ENCODE results near the gene MMAB.

MMAB gene

DNA sequence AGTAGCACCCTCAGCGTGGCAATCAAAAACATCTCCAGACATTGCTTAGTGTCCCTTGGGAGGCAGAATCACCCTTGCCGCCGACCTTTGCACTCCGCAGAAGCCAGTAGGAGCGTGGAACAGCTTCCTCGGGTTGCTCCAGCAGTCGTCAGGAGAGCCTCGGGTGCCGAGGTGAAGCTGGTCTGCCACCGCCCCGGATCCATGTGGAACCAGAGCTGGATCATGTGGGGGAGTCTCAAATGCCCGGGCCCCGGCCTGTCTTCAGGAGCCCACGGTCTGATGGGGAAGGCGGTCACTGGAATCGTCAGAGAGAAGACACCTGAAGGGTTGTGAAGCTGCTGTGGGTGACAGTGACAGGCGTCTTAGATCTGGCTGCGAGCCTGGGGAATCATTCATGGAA is 14.6 kb upstream of the MMAB start:
- ChIA-PET CTCF (no interaction called here), POLR2A (interaction anchor here (1.0 kb wide), 1 partner anchor 14 kb away, joined by 4 read pairs; no protein-coding TSS in a partner anchor)
- DNase-seq (ENCODE audit: extremely low spot score) = no peak
- no peak for TF ChIP-seq FOXM1 (IDR thresholded peaks at IDR 0.05; ENCODE audit: borderline replicate concordance)

DNA sequence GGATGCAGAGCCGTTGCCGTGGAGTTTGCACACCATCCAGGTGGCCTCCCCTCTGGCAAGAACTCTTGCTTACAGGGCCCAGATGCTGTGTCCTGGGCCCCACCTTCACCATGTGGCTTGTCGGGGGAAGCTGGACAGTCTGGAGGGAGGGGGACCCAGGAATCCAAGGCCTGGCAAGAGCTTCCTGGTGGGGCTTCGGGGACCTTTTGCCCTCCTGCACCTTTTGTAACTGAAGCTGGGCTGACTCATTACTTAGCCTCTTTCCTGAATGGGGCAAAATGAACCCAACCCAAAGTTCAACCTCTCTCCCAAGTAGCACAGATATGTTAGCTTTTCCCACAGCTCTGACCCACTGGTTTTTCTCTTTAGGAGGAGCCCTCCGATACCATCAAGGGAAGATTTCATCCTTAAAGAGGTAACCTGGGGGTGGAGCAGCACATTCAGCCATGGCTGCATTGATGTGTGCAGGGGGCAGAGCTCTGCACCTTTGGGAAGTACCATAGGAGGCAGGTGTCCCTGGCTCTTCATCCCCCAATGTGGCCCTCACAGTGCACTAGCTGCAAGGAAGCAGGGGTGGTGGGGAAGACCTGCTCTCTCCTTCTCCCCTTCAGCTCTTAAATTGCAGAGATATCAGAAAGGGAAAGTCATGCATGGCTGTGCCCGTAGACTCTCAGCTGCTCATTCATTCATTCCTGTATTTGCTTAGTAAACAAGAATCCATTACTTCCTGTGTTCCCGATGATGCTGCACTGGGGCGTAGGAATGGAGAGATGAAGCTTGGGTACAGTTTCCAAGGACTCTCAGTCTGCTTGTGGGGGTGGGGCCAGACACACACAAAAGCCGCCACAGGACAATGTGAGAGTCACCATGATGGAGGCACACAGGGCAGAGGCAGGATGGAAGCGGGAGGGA is 13.3 kb upstream of the MMAB start:
- ChIA-PET CTCF (interaction anchor here (0.8 to 1.1 kb wide), 2 partner anchors 11 to 188 kb away, joined by 4 to 6 read pairs; no protein-coding TSS in a partner anchor), POLR2A (interaction anchor here (1.1 to 1.4 kb wide), 2 partner anchors 13 to 14 kb away, joined by 3 to 4 read pairs; partner anchors contain the start of genes MMAB and MVK)
- TF ChIP-seq, protein P1, sequence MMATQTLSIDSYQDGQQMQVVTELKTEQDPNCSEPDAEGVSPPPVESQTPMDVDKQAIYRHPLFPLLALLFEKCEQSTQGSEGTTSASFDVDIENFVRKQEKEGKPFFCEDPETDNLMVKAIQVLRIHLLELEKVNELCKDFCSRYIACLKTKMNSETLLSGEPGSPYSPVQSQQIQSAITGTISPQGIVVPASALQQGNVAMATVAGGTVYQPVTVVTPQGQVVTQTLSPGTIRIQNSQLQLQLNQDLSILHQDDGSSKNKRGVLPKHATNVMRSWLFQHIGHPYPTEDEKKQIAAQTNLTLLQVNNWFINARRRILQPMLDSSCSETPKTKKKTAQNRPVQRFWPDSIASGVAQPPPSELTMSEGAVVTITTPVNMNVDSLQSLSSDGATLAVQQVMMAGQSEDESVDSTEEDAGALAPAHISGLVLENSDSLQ (IDR thresholded peaks at IDR 0.05) = no peak
- DNase-seq (ENCODE audit: extremely low spot score) = no peak

DNA sequence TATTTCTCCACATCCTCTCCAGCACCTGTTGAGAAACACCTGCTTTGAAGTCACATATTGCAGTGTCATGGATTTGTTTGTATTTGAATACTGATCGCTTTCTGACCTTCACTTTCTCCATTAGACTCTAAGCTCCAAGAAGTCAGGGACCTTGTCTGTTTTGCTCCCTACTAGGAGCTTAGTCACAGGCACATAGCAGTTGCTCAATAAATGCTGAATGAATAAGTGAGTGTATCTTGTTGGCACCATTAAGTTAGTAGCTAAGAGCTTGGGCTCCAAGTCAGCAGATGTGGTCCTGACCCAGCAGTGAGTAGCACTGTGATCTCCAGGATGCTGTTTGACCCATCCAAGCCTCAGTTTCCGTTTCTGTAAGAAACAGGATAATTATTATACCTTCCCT is 10.4 kb upstream of the MMAB start:
- TF ChIP-seq L3MBTL2 (conservative IDR thresholded peaks at IDR 0.05) (no peak), LEF1 (IDR thresholded peaks at IDR 0.05; ENCODE audit: borderline replicate concordance) (no peak), FOXK2 (IDR thresholded peaks at IDR 0.05) (no peak), BHLHE40 (IDR thresholded peaks at IDR 0.05; ENCODE audit: borderline replicate concordance) (no peak), SP1 (IDR thresholded peaks at IDR 0.05) (no peak), TARDBP (IDR thresholded peaks at IDR 0.05) (no peak), FOXM1 (IDR thresholded peaks at IDR 0.05; ENCODE audit: borderline replicate concordance) (no peak), CTBP1 (IDR thresholded peaks at IDR 0.05; ENCODE audit: borderline replicate concordance) (no peak), SUZ12 (IDR thresholded peaks at IDR 0.05) (no peak)
- TF ChIP-seq, protein P1 (IDR thresholded peaks at IDR 0.05) = no peak
- CTCF ChIA-PET = no interaction called here
- POLR2A ChIA-PET = no interaction called here
- DNase-seq (ENCODE audit: extremely low spot score) = no peak

DNA sequence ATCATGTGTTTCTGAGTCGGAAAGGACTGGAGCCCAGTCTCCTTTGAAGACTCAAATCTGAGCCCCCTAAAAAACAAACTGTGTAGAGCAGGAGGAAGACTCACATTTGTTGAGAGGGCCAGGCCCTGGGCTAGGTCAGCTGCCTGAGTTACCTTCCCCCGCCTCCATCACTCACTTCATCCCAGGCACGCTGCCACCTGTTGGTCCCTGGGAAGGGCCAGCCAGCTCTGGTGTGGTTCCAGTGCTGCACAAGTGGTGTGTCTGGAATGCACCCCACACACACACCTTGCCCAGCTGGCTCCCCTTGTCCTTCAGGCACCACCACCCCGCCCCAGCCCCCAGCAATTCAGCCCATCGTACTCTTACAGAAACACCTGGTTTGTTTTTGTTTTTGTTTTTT is 9.3 kb upstream of the MMAB start:
- DNase-seq (ENCODE audit: extremely low spot score) = no peak
- POLR2A ChIA-PET = no interaction called here
- CTCF ChIA-PET = no interaction called here
- TF ChIP-seq NFRKB (IDR thresholded peaks at IDR 0.05) (no peak), LEF1 (IDR thresholded peaks at IDR 0.05; ENCODE audit: borderline replicate concordance) (no peak)
- TF ChIP-seq, protein P1 (IDR thresholded peaks at IDR 0.05) = no peak

DNA sequence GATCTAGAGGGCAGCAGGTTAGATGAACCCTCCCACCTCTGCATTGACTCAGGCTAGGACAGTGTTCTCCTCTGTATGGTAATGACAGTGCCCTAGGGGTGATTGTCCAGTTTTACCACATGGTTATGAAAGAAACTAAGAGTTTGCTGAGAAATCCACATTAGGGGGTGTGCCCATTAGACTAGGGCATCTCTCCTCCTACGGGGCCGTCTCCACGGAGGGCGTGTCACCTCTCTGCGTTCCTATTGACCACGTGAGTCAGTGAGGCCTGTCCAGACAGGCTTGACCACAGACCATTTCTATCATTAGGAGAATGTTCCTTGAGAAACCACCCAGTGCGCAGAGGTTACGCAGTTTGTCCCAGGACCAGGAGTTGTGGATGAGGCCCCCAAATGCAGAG is 8.6 kb upstream of the MMAB start:
- CTCF ChIA-PET = no interaction called here
- DNase-seq (ENCODE audit: extremely low spot score) = no peak
- POLR2A ChIA-PET = no interaction called here

DNA sequence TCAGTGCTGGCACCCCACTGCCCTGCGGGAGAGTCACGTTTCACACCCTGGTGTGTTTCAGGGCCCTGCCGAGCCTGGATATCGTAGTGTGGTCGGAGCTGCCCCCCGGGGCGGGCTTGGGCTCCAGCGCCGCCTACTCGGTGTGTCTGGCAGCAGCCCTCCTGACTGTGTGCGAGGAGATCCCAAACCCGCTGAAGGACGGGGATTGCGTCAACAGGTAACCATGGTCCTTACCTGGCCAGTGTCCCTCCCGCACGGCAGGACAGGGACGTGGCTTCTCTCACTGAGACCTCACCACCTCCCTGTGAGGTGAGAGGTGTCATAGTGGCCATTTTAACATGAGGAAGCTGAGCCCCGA is 8.0 kb upstream of the MMAB start:
- no peak for TF ChIP-seq TARDBP (IDR thresholded peaks at IDR 0.05)
- no peak for TF ChIP-seq SUZ12 (IDR thresholded peaks at IDR 0.05)
- no peak for TF ChIP-seq ELF4 (IDR thresholded peaks at IDR 0.05)
- TF ChIP-seq CTBP1 (IDR thresholded peaks at IDR 0.05; ENCODE audit: borderline replicate concordance) = no peak
- TF ChIP-seq FOXK2 (IDR thresholded peaks at IDR 0.05) = no peak
- no peak for TF ChIP-seq SP1 (IDR thresholded peaks at IDR 0.05)
- no peak for TF ChIP-seq FOXM1 (IDR thresholded peaks at IDR 0.05; ENCODE audit: borderline replicate concordance)
- DNase-seq (ENCODE audit: extremely low spot score) = no peak
- CTCF ChIA-PET = no interaction called here
- POLR2A ChIA-PET = no interaction called here

More for the DNA sequence above, 8.6 kb upstream of the MMAB start:
- no peak for TF ChIP-seq SP1 (IDR thresholded peaks at IDR 0.05)
- TF ChIP-seq, protein P1 (IDR thresholded peaks at IDR 0.05) = no peak
- TF ChIP-seq NFRKB (IDR thresholded peaks at IDR 0.05) = no peak
- no peak for TF ChIP-seq ELF4 (IDR thresholded peaks at IDR 0.05)
- no peak for TF ChIP-seq LEF1 (IDR thresholded peaks at IDR 0.05; ENCODE audit: borderline replicate concordance)
- TF ChIP-seq L3MBTL2 (conservative IDR thresholded peaks at IDR 0.05) = no peak
- no peak for TF ChIP-seq SUZ12 (IDR thresholded peaks at IDR 0.05)

DNA sequence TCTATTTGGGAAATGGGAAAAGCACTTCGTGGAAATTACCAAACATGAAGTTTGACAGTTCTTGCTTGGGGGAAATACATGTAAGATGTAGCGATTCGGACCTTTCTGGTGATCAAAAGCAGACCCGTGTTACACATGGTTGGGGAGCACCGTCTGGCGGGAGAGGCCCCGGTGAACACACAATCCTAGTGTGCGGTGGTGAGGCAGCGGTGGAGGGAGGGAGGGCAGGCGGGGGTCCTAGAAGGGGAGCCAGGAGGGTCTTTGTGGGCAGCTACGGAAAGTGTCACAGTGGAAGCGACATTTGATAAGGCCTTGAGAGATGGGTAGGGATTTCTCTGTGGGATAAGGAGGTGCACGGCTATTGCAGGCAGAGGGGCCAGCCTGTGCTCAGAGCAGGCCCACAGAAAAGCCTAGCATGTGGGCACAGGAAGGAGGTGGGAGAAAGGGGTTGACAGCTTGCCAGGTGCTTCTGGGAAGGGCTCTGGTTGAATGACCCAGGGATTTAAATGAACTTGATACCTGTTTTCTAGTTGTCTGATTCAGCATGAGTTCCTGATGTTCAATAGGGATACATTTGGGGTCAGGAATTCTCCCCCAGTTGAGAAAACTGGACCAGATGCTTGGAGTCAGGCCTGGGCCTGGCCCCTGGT is 7.5 kb upstream of the MMAB start:
- CTCF ChIA-PET = no interaction called here
- no peak for TF ChIP-seq NFRKB (IDR thresholded peaks at IDR 0.05)
- no peak for TF ChIP-seq FOXM1 (IDR thresholded peaks at IDR 0.05; ENCODE audit: borderline replicate concordance)
- TF ChIP-seq, protein P1 (IDR thresholded peaks at IDR 0.05) = no peak
- TF ChIP-seq HDGF (IDR thresholded peaks at IDR 0.05; ENCODE audit: borderline replicate concordance) = no peak
- TF ChIP-seq ARNT (IDR thresholded peaks at IDR 0.05) = no peak
- DNase-seq (ENCODE audit: extremely low spot score) = no peak
- POLR2A ChIA-PET = no interaction called here
